ENCODE measurements around the gene ASAP2.

Gene ASAP2

DNA sequence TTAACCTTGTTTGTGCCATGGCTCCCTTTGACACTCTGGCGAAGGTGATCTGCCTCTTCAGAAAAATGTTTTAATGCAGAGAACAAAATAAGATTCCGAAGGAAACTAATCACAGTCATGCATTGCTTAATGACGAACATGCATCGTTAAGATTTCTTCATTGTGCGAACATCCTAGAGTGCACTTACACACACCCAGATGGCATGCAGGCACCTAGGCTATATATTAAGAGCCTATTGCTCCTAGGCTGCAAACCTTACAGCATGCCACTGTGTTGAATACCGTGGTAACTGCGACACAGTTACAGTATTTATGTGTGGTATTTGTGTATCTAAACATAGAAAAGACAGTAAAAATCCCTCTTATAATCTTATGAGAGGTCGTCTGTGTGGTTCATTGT lies 8.3 kb downstream of the ASAP2 start:
- TF ChIP-seq, protein P1, sequence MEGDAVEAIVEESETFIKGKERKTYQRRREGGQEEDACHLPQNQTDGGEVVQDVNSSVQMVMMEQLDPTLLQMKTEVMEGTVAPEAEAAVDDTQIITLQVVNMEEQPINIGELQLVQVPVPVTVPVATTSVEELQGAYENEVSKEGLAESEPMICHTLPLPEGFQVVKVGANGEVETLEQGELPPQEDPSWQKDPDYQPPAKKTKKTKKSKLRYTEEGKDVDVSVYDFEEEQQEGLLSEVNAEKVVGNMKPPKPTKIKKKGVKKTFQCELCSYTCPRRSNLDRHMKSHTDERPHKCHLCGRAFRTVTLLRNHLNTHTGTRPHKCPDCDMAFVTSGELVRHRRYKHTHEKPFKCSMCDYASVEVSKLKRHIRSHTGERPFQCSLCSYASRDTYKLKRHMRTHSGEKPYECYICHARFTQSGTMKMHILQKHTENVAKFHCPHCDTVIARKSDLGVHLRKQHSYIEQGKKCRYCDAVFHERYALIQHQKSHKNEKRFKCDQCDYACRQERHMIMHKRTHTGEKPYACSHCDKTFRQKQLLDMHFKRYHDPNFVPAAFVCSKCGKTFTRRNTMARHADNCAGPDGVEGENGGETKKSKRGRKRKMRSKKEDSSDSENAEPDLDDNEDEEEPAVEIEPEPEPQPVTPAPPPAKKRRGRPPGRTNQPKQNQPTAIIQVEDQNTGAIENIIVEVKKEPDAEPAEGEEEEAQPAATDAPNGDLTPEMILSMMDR (IDR thresholded peaks at IDR 0.05): no peak

DNA sequence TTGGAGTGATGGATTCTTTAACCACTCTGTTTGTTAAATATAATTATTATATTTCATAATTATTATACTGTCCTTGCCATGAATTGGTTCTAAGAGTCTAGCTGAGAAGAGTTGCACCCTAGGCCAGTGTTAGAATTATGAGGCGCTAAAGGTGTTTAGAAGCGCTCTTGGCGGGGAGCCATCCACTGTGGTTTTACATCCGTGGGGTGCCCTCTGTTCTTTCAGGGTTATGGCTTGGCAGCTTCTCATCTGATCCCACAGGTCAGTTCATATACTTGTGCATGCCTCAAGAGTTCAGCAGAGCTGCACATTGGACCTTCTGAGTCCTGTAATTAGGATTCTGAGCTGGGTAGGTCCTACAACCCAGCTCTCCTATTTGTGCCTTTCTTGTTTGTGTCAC lies 9.1 kb downstream of the ASAP2 start:
- TF ChIP-seq, protein P1 (IDR thresholded peaks at IDR 0.05): no peak

DNA sequence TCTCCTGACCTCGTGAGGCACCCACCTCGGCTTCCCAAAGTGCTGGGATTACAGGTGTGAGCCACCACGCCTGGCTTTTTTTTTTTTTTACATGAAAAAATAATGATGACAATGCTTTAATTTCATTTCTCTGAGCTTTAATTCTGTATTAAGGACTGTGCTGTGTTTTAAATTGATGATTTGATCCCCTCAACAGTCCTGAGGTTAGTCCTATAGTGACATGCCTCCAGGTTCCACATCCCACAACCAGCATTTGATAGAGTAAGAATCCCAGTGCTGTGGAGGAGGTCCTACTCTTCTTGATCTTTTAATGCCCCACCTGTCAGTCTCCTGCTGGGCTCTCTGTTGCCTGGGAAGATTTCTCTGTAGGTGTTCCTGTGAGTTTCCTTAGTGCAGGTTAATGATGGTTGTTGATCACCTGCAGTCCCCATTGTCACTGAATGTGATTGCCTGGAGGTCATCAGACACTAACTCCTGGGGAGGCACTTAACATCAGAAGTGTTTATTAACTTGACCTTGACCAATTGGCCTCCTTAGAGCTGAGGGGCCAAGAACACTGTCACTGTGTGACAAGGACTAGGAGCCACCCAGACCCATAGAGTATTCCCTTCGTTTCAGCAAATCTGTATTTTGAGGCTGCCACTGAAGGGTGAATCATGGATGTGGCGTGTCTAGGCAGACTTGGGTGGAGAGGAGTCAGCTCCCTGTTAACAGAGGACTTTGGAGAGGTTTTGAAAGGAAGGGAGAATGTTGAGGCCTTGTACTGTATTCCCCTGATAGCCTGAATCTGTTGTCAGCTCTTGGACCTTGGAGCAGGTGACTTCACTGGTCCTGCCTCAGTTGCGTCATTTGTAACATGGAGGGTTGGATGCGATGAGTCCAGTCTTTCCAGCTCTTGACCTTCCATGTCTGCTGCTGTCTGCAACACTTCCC lies 11.5 kb downstream of the ASAP2 start:
- TF ChIP-seq, protein P1 (IDR thresholded peaks at IDR 0.05): no peak

DNA sequence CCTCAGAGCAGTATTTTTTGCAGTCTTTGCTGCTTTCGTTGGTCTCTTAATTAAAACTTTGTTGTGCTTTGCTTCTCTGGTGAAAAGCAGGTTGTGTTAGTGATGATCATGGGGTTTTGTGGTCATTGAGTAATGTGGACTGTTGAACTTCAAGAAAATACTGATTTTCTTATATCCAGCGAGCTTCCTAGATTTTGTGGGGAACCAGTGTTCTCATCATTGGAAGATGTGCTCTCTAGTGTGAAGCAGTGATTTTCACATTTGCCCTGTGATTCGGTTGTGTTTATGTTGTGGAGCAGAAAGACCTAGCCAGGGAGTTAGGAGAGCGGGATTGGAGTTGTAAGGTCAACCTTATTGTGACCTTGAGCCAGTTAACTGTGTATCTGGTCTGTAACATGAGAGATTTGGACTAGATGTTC lies 12.4 kb downstream of the ASAP2 start:
- TF ChIP-seq, protein P1 (IDR thresholded peaks at IDR 0.05): no peak

DNA sequence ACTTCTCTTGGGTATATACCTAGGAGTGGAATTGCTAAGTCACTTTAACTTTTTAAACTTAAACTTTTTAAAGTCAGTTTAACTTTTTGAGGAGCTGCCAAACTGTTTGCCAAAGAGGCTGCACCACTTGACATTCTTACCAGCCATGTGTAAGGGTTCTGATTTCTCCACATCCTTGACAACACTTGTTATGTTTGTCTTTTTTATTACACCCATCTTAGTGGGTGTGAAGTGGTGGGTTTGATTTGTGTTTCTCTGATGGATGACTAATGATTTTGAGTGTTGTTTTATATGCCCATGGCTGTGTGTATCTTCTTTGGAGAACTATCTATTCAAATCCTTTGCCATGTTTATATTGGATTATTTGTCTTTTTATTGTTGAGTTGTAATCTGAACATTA lies 13.6 kb downstream of the ASAP2 start:
- TF ChIP-seq, protein P1 (IDR thresholded peaks at IDR 0.05): no peak

DNA sequence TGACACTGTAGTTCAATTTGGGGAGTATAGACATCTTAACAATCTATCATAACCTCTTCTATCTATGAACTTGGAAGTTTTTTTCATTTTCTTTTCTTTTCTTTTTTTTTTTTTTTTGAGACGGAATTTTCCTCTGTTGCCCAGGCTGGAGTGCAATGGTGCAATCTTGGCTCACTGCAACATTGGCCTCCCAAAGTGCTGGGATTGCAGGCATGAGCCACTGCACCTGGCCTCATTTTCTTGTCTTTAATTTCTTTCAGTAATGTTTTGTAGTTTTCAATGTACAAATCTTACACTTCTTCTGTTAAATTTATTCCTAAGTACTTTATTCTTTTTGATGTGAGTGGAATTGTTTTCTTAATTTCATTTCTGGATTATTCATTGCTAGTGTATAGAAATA lies 14.6 kb downstream of the ASAP2 start:
- TF ChIP-seq, protein P1 (IDR thresholded peaks at IDR 0.05): no peak

DNA sequence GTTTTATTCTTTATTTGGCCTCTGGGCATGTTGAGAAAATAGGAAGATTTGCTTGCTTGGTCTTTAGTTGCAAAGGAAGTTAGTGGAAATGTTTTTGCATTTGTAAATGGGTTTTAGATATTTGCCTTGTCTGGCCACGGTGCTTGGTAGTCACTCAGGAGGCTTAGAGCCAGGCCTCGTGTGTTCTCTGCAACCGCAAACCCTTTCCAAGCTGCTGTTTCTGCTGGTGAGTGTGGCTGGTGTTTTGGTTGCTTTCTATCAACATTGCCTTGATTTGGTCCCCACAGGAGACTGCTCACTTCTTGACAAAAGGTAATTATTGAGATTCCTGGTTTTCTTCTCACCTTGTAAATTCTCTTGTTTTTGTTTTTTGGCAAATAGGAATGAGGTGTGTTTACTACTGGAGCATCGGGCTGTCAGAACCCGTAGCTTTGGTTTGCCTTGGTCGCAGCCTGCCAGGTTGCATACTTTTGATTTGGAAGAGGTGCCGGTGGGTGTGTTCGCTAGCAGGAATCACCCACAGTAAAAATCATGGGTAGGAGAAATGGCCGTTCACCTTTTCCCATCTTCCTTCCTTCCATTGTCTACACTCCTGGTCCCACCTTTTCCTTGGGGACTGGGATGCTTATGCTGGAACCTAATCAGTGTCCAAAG lies 15.8 kb downstream of the ASAP2 start:
- TF ChIP-seq, protein P1 (IDR thresholded peaks at IDR 0.05): no peak
